ENCODE data around the gene HSPA12A.

Gene HSPA12A

GRCh38 chr10:116775488-116776400, 33.4 kb upstream of the HSPA12A start:
- TF ChIP-seq CTCF (IDR thresholded peaks at IDR 0.05; ENCODE audit: low read depth, low read length) = no peak
- DNase-seq (ENCODE audit: extremely low read depth, low read depth) = no peak

- DNase-seq (ENCODE audit: extremely low read depth, low read depth) = no peak
- no peak for TF ChIP-seq CTCF (IDR thresholded peaks at IDR 0.05; ENCODE audit: low read depth, low read length)
Measured at GRCh38 chr10:116774728-116775151, 32.4 kb upstream of the HSPA12A start.

- DNase-seq (ENCODE audit: extremely low read depth, low read depth) = no peak
- TF ChIP-seq CTCF (IDR thresholded peaks at IDR 0.05; ENCODE audit: low read depth, low read length) = no peak
Measured at GRCh38 chr10:116772909-116773705, 30.7 kb upstream of the HSPA12A start.

GRCh38 chr10:116771959-116772585, 29.7 kb upstream of the HSPA12A start:
- no peak for TF ChIP-seq CTCF (IDR thresholded peaks at IDR 0.05; ENCODE audit: low read depth, low read length)
- no peak for DNase-seq (ENCODE audit: extremely low read depth, low read depth)

GRCh38 chr10:116771101-116771958, 29.0 kb upstream of the HSPA12A start:
- DNase-seq (ENCODE audit: extremely low read depth, low read depth) = peak; percentile 52
- TF ChIP-seq CTCF (IDR thresholded peaks at IDR 0.05; ENCODE audit: low read depth, low read length) = no peak

GRCh38 chr10:116770281-116770680, 27.9 kb upstream of the HSPA12A start:
- no peak for DNase-seq (ENCODE audit: extremely low read depth, low read depth)
- TF ChIP-seq CTCF (IDR thresholded peaks at IDR 0.05; ENCODE audit: low read depth, low read length) = no peak

Data from AG09319 (cell line).